H1 (cell line): Measurements from ENCODE around the gene DNAI1. TPM values are rescaled to one million over a fixed set of nuclear protein-coding genes. Genes with fewer than 3 reads are reported as not detected.

Experiments used
- CTCF ChIA-PET: fragments of 300-600 bp; sonication (Branson Sonifier 250); formaldehyde crosslinking; loops from one replicate; lab custom pipeline; 2021; ENCODE audit not compliant: partially characterized antibody; lab: Charles Lee
- POLR2A ChIA-PET: fragments of 300-600 bp; sonication (Branson Sonifier 250); formaldehyde crosslinking; loops from one replicate; lab custom pipeline; 2021; ENCODE audit warnings: inconsistent platforms; ENCODE audit not compliant: partially characterized antibody; lab: Charles Lee
- DNase-seq, 2 experiments: peaks; one replicate each; pipeline versions ENCODE4 v3.0.0 to v3.0.0-alpha.2; 2010 to 2022; ENCODE audit warnings: low spot score in 2 of 2, low read depth in 1 of 2, mixed read lengths in 1 of 2
- FAIRE-seq: peaks from 2 replicates; lab custom pipeline; 2011; peaks lifted over from hg19 to GRCh38; lab: Jason Lieb, UNC
- H2AFZ ChIP-seq: 2 replicates; pipeline ENCODE4 v1.8.1; 2012; ENCODE audit warnings: low read length, inconsistent platforms
- H2AK5ac ChIP-seq: 2 replicates; pipeline ENCODE4 v1.6.1; 2013; ENCODE audit warnings: low read depth, low read length
- H2BK120ac ChIP-seq: replicated peaks from 2 replicates; pipeline ENCODE3; 2013; ENCODE audit warnings: low read depth, low read length, inconsistent platforms
- H2BK12ac ChIP-seq: 2 replicates; pipeline ENCODE4 v1.6.1; 2013; ENCODE audit warnings: low read depth, low read length
- H2BK15ac ChIP-seq: 2 replicates; pipeline ENCODE4 v1.6.1; 2013; ENCODE audit warnings: low read length
- H2BK20ac ChIP-seq: 2 replicates; pipeline ENCODE4 v1.6.1; 2013; ENCODE audit warnings: low read length
- H2BK5ac ChIP-seq: 2 replicates; pipeline ENCODE4 v1.6.1; 2013; ENCODE audit warnings: low read depth, low read length
- H3K14ac ChIP-seq: 2 replicates; pipeline ENCODE4 v1.6.1; 2013; ENCODE audit warnings: inconsistent platforms; ENCODE audit not compliant: insufficient read length
- H3K18ac ChIP-seq: 2 replicates; pipeline ENCODE4 v1.6.1; 2013; ENCODE audit warnings: low read length; ENCODE audit errors: extremely low read depth
- H3K23ac ChIP-seq: 2 replicates; pipeline ENCODE4 v1.6.1; 2013; ENCODE audit warnings: inconsistent platforms; ENCODE audit not compliant: insufficient read length
- H3K23me2 ChIP-seq: 2 replicates; pipeline ENCODE4 v1.6.1; 2013; ENCODE audit warnings: low read depth, low read length
- H3K27ac ChIP-seq: 2 replicates; pipeline ENCODE4 v1.6.1; 2011; ENCODE audit warnings: low read depth, low read length, inconsistent platforms
- H3K27me3 ChIP-seq, 4 experiments: replicated peaks in 1 of 4; 1 replicate in 1 of 4; 2 replicates in 3 of 4; pipeline versions ENCODE4 v1.6.1 to v1.8.1; 2011 to 2013; ENCODE audit warnings: low read length in 3 of 4, mild to moderate bottlenecking in 3 of 4, inconsistent platforms in 2 of 4, mixed read lengths in 2 of 4, moderate library complexity in 1 of 4; ENCODE audit not compliant: control insufficient read depth in 3 of 4, insufficient read depth in 3 of 4; ENCODE audit errors: extremely low read depth in 1 of 4
- H3K36me3 ChIP-seq, 4 experiments: 2 replicates each; pipeline versions ENCODE4 v1.6.1 to v1.8.1; 2011 to 2013; ENCODE audit warnings: mild to moderate bottlenecking in 4 of 4, low read length in 3 of 4, moderate library complexity in 2 of 4, control low read depth in 1 of 4, inconsistent platforms in 1 of 4; ENCODE audit not compliant: insufficient read depth in 4 of 4, control insufficient read depth in 2 of 4
- H3K4ac ChIP-seq: replicated peaks from 2 replicates; pipeline ENCODE3; 2013; ENCODE audit warnings: low read length, low read depth, mixed read lengths, inconsistent platforms; ENCODE audit not compliant: insufficient read length
- H3K4me1 ChIP-seq, 4 experiments: replicated peaks in 1 of 4; 1 replicate in 1 of 4; 2 replicates in 3 of 4; pipeline versions ENCODE4 v1.6.1 to v1.8.1; 2011 to 2013; ENCODE audit warnings: low read length in 3 of 4, inconsistent platforms in 2 of 4, mixed read lengths in 1 of 4; ENCODE audit not compliant: insufficient read depth in 4 of 4, control insufficient read depth in 3 of 4
- H3K4me2 ChIP-seq, 2 experiments: 2 replicates each; pipeline versions ENCODE4 v1.6.1 to v1.8.1; 2011 to 2013; ENCODE audit warnings: low read depth in 2 of 2, low read length in 2 of 2, control low read depth in 1 of 2, inconsistent platforms in 1 of 2, mild to moderate bottlenecking in 1 of 2; ENCODE audit not compliant: insufficient read depth in 1 of 2
- H3K4me3 ChIP-seq, 4 experiments: fragments of 200-600, 300-600 bp in 1 of 4; sonication (generic), shearing (Covaris generic), sonication (Bioruptor Twin) in 1 of 4; 2 replicates each; pipeline versions ENCODE4 v1.5.1 to v1.8.1; 2011 to 2016; ENCODE audit warnings: low read length in 4 of 4, low read depth in 3 of 4, control low read depth in 2 of 4, inconsistent platforms in 2 of 4, mild to moderate bottlenecking in 2 of 4, mixed read lengths in 1 of 4, moderate library complexity in 1 of 4; ENCODE audit not compliant: insufficient read depth in 2 of 4; ENCODE audit errors: extremely low read depth in 1 of 4
- H3K56ac ChIP-seq: replicated peaks from 2 replicates; pipeline ENCODE3; 2013; ENCODE audit warnings: low read depth, mild to moderate bottlenecking, mixed read lengths, low read length, inconsistent platforms; ENCODE audit not compliant: insufficient read length
- H3K79me1 ChIP-seq: 2 replicates; pipeline ENCODE4 v1.6.1; 2013; ENCODE audit warnings: low read depth, low read length, control low read depth
- H3K79me2 ChIP-seq, 2 experiments: 2 replicates each; pipeline versions ENCODE4 v1.6.1 to v1.8.1; 2012 to 2013; ENCODE audit warnings: low read length in 2 of 2, mild to moderate bottlenecking in 2 of 2, inconsistent platforms in 1 of 2; ENCODE audit not compliant: insufficient read depth in 2 of 2, control insufficient read depth in 1 of 2
- H3K9ac ChIP-seq, 4 experiments: replicated peaks in 1 of 4; 1 replicate in 1 of 4; 2 replicates in 3 of 4; pipeline versions ENCODE4 v1.6.1 to v1.8.1; 2011 to 2013; ENCODE audit warnings: low read depth in 3 of 4, low read length in 3 of 4, control low read depth in 2 of 4, mild to moderate bottlenecking in 2 of 4, moderate library complexity in 2 of 4, inconsistent platforms in 1 of 4; ENCODE audit errors: extremely low read depth in 1 of 4
- H3K9me3 ChIP-seq, 2 experiments: 2 replicates each; pipeline versions ENCODE4 v1.6.1 to v1.8.1; 2012 to 2013; ENCODE audit warnings: mild to moderate bottlenecking in 2 of 2, moderate library complexity in 2 of 2, control low read depth in 1 of 2, inconsistent platforms in 1 of 2, low read depth in 1 of 2, low read length in 1 of 2, mixed read lengths in 1 of 2; ENCODE audit not compliant: insufficient read depth in 2 of 2
- H4K20me1 ChIP-seq, 2 experiments: replicated peaks in 1 of 2; 2 replicates each; pipeline versions ENCODE3 to v1.8.1; 2011 to 2013; ENCODE audit warnings: inconsistent platforms in 2 of 2, low read length in 2 of 2, mild to moderate bottlenecking in 1 of 2; ENCODE audit not compliant: insufficient read depth in 2 of 2, control insufficient read depth in 1 of 2
- H4K5ac ChIP-seq: 2 replicates; pipeline ENCODE4 v1.6.1; 2013; ENCODE audit warnings: low read length, low read depth, mixed read lengths, inconsistent platforms; ENCODE audit not compliant: insufficient read length
- H4K8ac ChIP-seq: 2 replicates; pipeline ENCODE4 v1.8.0; 2013; ENCODE audit warnings: mild to moderate bottlenecking, moderate library complexity, low read length, inconsistent platforms; ENCODE audit not compliant: insufficient read depth; ENCODE audit errors: extremely low read depth
- H4K91ac ChIP-seq: replicated peaks from 2 replicates; pipeline ENCODE3; 2013; ENCODE audit warnings: low read length, mixed read lengths, inconsistent platforms; ENCODE audit not compliant: insufficient read length
- ASH2L ChIP-seq: fragments of 200-600, 300-600 bp; sonication (generic); IDR thresholded peaks from one replicate; pipeline ENCODE4 v1.7.1; 2017; ENCODE audit warnings: low read length
- HDAC6 ChIP-seq: IDR thresholded peaks from one replicate; pipeline ENCODE4 v1.7.1; 2012; ENCODE audit warnings: low read depth, mild to moderate bottlenecking, inconsistent platforms, low read length, moderate library complexity
- RFX5 ChIP-seq: IDR thresholded peaks from 2 replicates; pipeline ENCODE4 v1.6.1; 2011; ENCODE audit warnings: low read depth, low read length, improper control_type of control experiment, borderline replicate concordance
- SAP30 ChIP-seq: fragments of 300-600 bp; sonication (generic); IDR thresholded peaks from 2 replicates; pipeline ENCODE4 v1.7.1; 2012; ENCODE audit warnings: low read length, moderate library complexity, mild to moderate bottlenecking, inconsistent platforms; ENCODE audit not compliant: insufficient read depth, insufficient replicate concordance
- SIX5 ChIP-seq: IDR thresholded peaks from 2 replicates; pipeline ENCODE4 v1.6.1; 2011; ENCODE audit warnings: mild to moderate bottlenecking, low read depth, low read length
- TAF7 ChIP-seq: optimal IDR thresholded peaks from 2 replicates; pipeline ENCODE3; 2011; ENCODE audit warnings: low read depth, mild to moderate bottlenecking, inconsistent platforms, low read length, moderate library complexity, borderline replicate concordance
- WGBS, 2 experiments: shearing (Covaris generic) in 1 of 2; methylation state at CpG; one replicate each; pipeline versions ENCODE4 v1.1.6 to v1.1.7; 2013 to 2015; ENCODE audit warnings: low lambda C conversion rate in 2 of 2, mixed read lengths in 2 of 2, inconsistent platforms in 1 of 2, low coverage in 1 of 2, missing lambda C conversion rate in 1 of 2; ENCODE audit not compliant: insufficient replicate concordance in 2 of 2, insufficient coverage in 1 of 2, insufficient read length in 1 of 2; ENCODE audit errors: extremely low coverage in 1 of 2, missing lambda C conversion rate in 1 of 2; 5-methylcytosine and 5-hydroxymethylcytosine counted together
- polyA plus RNA-seq, 7 experiments: library from polyadenylated mRNA; depleted of rRNA in 3 of 7; stranded (reverse) in 5 of 7; unstranded in 2 of 7; fragments of >200 nt in 5 of 7; fragments of 200-250 nt in 2 of 7; gene quantifications; 1 replicate in 5 of 7; 2 replicates in 1 of 7; 4 replicates in 1 of 7; pipeline versions ENCODE4 v1.2.1 to v1.2.3, GENCODE V29; 2011 to 2013; ENCODE audit warnings: missing spikeins in 2 of 7, mixed read lengths in 2 of 7
- total RNA-seq: library from RNA; stranded (reverse); fragmentation: NEBNext Ultra II Directional; extraction: Animal tissue kit (Norgen Biotek cat#: 25700); gene quantifications from 2 replicates; pipeline ENCODE4 v1.2.1, GENCODE V29; 2021

The DNAI1 gene
- total and polyA plus RNA-seq, 2 of the 8 experiments (the other 6 are each of a cell fraction or from before 2014, with no cell fraction given) = 0.37 to 0.54 TPM

DNA sequence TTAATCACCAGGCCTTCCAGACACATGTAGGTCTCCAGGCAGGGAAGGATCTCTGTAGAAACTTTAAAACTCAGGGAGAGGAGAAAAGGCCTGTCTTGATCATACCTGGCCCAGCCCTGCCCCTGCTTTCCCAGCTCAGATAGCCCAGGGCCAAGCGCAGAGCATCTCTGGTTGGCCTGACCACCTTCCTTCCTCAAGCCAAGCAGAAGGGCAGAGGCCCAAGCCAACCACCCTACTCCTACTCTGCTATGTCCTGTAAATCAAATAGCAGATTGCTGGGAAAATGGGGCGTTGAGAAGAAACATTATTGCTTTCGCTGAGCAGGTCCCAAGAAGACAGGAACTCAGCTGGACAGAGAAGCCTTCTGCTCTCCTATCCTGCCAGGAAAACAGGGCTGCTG is 49.9 kb downstream of the DNAI1 start:
- WGBS, 2 experiments = 78% methylated on average over 3 of the region's 3 CpGs; no CpG with 5 or more reads in 1 of the 2 experiments

More for the DNA sequence above, 49.9 kb downstream of the DNAI1 start:
- no peak overlapping the region for H2BK120ac ChIP-seq
- no peaks in the 10 kb centered on the region for H4K20me1 ChIP-seq
- DNase-seq = no peak
- FAIRE-seq = no peak
- H3K79me2 ChIP-seq = no peaks in the 10 kb centered on the region
- no peaks in the 10 kb centered on the region for H3K27me3 ChIP-seq
- no peak overlapping the region for H2AK5ac ChIP-seq
- no peak overlapping the region for H3K4me2 ChIP-seq
- ChIA-PET CTCF (interaction anchor here (1.3 to 7.9 kb wide), 6 partner anchors 8 to 104 kb away, joined by 3 to 114 read pairs (median 25); no protein-coding TSS in a partner anchor), POLR2A (interaction anchor here (1.2 kb wide), 1 partner anchor 11 kb away, joined by 3 read pairs; no protein-coding TSS in a partner anchor)
- H4K91ac ChIP-seq = no peak overlapping the region
- H3K4ac ChIP-seq = no peak overlapping the region
- H3K56ac ChIP-seq = no peak overlapping the region
- H3K23me2 ChIP-seq = no peaks in the 10 kb centered on the region
- no peak overlapping the region for H3K18ac ChIP-seq
- no peak overlapping the region for H3K9ac ChIP-seq
- no peak overlapping the region for H3K23ac ChIP-seq
- no peaks in the 10 kb centered on the region for H3K9me3 ChIP-seq
- H3K4me1 ChIP-seq = peaks cover 11 to 27% (median 15%) of the 10 kb centered on the region in 4 experiments
- no peak overlapping the region for H2AFZ ChIP-seq
- H2BK5ac ChIP-seq = no peak overlapping the region
- TF ChIP-seq RFX5 = no peak
- no peak for TF ChIP-seq SAP30
- no peak for TF ChIP-seq ASH2L
- no peak for TF ChIP-seq HDAC6
- TF ChIP-seq TAF7 = no peak
- no peak for TF ChIP-seq SIX5
- no peaks in the 10 kb centered on the region for H3K79me1 ChIP-seq
- H3K36me3 ChIP-seq = no peaks in the 10 kb centered on the region
- no peak overlapping the region for H4K8ac ChIP-seq
- no peak overlapping the region for H2BK12ac ChIP-seq
- H3K14ac ChIP-seq = no peak overlapping the region
- no peak overlapping the region for H2BK15ac ChIP-seq
- H2BK20ac ChIP-seq = no peak overlapping the region
- no peak overlapping the region for H4K5ac ChIP-seq
- no peak overlapping the region for H3K4me3 ChIP-seq
- H3K27ac ChIP-seq = no peak overlapping the region
